Right renal pelvis (tissue), 4 donors: ENCODE measurements around the gene NPPB. TPM values are rescaled to one million over a fixed set of nuclear protein-coding genes. Genes with fewer than 3 reads are reported as not detected.
A peak's percentile ranks its signal among the peaks of the same experiment; 100 is the strongest.

Experiments used
- DNase-seq, 4 donors: peaks; one replicate each; pipeline ENCODE4 v3.0.0-alpha.2; 2013; ENCODE audit warnings: low read depth in 4 of 4, low spot score in 3 of 4, missing footprints in 1 of 4
- polyA plus RNA-seq, 4 donors: library from polyadenylated mRNA; unstranded; fragments of 120-200 nt; gene quantifications; one replicate each; pipeline ENCODE4 v1.2.1, GENCODE V29; 2013; ENCODE audit not compliant: insufficient read length in 4 of 4

Gene NPPB
- polyA plus RNA-seq, 4 donors, result 0.10 TPM; not detected in 3

DNA sequence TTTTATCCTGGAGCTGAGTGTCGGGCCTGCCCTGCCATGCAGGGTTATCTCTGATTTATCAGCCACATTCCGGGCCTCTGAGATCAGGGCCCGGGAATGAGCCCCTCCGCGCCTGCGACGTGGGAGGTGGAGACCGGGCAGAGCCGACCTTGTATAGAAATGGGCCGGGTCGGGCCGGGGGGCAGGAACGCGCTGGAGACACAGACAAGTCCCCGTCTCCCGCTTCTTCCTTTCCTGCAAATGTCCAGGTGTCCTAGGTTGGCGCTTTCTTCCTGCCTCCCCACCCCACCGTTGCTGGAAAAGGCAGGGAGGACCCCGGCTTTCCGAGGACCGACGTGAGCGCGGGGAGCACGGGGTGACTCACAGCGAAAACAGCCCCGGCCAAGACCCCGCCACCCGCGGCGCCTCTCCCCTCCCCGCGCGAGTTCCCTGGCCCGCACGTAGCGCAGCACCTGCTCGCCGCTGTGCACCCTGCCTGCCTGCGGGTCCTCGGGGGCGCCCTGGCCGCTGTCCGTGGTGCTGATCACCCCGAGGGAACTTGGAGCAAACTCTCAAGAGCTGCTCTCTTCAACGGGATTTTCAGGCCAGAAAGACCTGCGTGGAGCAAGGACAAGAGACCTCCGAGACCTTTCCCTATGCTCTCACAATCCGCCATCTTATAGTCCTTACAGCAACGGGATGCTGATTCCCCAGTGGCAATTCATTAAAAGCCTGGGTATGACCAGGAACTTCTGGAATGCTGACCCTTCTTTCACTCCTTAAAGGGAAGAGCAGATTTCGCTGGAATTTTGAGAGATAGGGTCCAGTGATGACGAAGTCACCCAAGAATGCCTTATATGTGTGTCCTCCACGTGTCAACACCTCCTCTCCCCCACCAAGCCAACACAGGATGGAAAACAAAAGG is 475 bp upstream of the NPPB start:
- DNase-seq, result peak in 3 of 4 donors; percentile 50 to 66 (median 61)

DNA sequence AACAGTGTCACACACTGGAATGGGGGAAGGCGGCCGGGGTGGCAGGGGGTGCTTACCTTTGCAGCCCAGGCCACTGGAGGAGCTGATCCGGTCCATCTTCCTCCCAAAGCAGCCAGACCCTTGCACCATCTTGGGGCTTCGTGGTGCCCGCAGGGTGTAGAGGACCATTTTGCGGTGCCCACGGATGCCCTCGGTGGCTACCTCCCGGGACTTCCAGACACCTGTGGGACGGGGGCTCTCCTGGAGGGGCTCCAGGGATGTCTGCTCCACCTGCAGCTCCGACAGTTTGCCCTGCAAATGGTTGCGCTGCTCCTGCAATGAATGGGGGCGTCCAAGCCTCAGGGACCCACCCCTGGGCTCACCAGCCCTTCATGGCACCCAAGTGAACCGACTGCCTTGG is 587 bp downstream of the NPPB start:
- no peak for DNase-seq

DNA sequence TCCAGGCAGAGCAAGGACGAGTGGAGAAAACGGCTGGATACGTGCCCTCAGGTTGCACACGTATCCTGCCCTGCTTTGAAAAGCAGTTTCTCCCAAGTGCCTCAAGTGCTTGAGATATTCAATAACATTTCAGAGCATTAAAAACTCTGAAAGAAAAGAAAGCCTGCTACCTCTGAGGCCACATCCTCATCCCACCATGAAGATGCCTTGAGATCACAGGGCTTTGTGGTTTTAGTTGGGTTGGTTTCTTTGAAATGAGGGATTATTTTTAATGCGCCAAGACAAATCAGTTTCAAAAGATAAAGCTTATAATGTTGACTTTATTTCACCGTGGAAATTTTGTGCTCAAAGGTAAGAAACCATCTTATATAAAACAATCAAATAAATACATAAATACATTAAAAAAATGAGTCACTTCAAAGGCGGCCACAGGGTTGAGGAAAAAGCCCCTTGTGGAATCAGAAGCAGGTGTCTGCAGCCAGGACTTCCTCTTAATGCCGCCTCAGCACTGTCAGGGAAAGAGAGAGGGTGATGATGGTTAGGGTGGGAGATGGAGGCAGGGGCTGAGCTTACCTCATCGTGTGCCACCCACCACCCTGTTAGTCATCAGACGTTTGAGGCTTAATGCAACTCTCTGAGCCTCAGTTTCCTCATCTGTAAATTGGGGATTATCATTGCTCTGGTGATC is 1.4 kb downstream of the NPPB start:
- DNase-seq, result no peak

DNA sequence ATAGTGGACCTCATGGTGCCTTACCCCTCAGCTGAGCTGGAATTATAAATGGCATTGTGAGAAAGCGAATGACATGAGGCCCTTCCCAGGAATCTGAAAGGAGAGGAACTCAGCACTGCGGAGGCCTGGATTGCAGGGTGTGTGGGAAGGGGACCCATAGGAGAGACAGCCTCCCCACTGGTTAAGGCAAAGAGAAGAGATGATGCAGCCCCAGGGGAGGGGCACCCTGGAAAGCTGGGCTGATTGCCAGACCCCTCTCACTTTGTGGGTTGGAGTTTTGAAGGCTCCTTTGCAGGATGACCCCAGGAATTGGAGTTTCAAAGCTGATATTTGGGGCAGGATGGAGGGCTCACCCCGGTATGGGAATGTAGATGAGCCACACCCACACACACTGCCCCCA is 2.0 kb downstream of the NPPB start:
- DNase-seq, result no peak

DNA sequence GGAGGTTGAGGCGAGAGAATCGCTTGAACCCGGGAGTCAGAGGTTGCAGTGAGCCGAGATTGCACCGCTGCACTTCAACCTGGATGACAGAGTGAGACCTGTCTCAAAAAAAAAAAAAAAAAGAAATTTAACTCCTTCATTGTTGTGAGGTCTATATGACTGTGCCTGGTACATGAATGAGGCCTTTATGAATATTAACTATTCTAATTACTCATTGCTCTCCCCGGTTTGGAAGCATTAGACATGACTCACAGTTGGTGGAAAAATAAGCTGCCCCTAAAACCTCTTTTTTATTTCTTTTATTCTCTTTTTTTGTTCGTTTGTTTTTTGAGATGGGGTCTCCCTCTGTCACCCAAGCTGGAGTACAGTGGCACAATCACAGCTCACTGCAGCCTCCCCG is 3.3 kb downstream of the NPPB start:
- no peak for DNase-seq

DNA sequence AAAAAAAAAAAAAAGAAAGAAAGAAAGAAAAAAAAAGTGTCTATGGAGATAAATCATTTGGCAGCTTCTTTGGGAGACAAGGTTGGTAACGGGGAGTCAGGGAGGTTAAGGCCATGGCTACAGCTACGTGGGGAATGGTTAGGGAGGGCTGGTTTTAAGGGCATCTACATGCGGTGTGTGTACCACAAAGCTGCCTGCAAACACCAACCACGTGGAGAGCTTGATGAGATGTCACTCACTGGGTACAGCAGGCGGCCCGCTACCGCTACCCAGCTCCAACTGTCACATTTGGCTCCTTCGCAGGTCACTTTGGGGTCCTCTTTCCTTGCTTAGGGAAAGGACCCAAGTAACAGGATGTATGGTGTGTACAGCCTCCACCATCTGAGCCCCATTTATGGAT is 4.2 kb downstream of the NPPB start:
- DNase-seq, result no peak

DNA sequence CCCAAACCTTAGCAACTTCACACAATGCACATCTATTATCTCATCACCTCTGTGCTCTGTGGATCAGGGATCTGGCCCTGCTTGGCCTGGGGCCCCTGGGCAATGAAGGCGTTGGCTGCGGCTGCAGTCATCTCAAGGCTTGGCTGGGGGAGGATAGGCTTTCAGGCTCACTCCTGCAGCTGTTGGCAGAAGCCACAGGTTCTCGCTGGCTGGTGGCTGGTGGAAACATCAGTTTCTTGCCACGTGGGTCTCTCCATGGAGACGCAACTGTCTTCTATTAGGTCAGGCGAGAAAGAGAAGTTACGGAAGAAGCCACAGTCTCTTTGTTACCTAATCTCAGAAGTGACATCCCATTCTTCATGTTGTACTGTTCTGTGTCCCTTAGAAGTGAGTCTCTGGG is 7.6 kb downstream of the NPPB start:
- no peak for DNase-seq

DNA sequence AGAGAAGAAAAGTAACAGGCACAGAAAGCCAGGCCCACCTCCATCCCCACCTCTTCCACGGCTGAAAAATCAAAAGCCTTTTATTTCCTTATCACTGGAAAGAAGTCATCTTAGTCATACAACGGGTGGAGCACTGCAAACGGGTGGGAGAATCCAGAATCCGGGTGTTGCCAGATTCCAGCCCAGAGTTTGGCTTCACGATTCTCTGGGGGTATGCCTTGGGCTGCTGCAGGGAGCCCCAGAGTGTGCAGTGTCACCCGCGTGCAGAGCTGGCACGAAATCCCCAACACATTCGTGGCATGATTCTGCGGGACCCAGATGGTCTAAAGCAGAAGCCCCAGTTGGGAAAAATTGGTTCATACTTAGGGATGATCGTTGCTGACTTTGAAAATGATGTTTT is 8.6 kb downstream of the NPPB start:
- no peak for DNase-seq

DNA sequence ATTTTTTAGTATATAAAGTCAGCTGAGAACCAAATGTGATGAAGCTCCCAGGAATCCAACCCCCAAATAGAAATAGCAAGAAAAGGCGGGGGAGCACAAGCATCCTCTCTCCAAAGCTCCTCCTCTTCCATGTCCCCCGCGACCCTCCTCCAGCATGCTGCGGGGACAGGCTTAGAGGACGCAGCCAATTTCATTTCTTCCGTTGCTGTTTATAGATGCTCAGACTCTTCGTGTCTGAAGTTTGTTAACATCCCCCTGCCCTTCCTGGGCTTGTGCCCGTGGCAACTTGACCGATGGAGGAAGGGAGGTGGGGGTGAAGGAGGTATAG is 10.4 kb downstream of the NPPB start:
- no peak for DNase-seq

DNA sequence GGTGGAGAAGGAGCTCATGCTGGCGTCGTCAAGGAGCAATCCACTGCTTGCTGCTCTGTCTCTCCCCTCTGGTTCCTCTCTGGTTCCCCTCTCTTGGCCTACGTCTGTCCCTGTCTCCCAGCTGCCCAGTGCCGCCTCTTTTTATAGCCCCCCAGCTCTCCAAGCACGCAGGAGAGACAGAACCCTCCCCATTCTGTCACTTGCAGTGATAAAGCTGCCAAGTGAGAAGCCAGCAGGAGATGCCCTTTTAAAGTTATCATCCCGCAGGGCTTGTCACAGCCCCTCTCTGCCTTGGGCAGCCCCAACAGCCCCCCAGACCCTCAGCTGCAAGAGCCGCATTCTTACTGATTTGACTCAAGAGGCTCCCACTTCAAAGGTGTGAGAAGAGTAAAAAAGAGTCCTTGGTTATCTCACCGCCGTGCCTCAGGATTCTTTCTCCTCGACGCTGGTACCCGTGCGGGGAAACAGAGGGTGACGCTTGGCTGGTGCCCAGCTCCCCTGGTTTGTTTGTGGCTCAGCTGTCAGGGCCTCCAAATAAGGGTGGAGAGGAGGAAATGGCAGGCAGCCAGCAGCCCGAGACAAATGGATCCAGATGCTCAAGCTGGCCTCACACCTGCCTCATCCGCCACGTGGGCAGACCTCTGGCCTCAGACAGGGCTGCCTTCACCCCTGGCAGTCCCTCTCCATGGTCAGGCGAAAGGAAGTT is 10.9 kb downstream of the NPPB start, which contains the start of gene NPPA:
Gene NPPA (minus strand): TSS at position 117 of the 706 bp plus-strand sequence. CDS start 99 bp downstream, at position 18.
- no peak for DNase-seq

DNA sequence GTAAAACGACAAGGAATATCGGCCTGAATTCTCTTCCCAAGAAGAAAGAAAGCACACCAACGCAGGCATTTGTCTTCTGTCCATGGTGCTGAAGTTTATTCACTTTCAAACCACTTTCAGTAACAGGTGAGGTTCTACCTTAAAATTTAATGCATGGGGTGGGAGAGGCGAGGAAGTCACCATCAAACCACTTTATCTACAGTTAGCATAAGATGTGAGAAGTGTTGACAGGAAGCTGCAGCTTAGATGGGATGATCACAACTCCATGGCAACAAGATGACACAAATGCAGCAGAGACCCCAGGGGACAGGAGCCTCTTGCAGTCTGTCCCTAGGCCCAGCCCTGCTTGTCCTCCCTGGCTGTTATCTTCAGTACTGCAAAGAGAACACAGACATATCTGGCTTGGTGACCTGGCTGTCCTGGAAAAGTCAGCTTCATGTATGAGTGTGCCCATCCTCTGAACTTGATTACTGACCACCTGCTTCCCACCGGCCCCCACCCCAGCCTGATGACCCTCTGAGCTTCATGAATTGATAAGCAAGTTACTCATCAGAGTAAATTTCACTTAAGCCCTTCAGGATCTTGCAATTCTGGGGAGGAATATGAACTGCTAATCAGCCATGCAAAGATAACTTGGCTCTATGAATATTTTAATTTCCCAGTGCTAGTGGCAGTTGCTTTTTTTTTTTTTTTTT is 13.0 kb downstream of the NPPB start:
- peak in 3 of 4 donors; percentile 30 to 44 (median 38) for DNase-seq

DNA sequence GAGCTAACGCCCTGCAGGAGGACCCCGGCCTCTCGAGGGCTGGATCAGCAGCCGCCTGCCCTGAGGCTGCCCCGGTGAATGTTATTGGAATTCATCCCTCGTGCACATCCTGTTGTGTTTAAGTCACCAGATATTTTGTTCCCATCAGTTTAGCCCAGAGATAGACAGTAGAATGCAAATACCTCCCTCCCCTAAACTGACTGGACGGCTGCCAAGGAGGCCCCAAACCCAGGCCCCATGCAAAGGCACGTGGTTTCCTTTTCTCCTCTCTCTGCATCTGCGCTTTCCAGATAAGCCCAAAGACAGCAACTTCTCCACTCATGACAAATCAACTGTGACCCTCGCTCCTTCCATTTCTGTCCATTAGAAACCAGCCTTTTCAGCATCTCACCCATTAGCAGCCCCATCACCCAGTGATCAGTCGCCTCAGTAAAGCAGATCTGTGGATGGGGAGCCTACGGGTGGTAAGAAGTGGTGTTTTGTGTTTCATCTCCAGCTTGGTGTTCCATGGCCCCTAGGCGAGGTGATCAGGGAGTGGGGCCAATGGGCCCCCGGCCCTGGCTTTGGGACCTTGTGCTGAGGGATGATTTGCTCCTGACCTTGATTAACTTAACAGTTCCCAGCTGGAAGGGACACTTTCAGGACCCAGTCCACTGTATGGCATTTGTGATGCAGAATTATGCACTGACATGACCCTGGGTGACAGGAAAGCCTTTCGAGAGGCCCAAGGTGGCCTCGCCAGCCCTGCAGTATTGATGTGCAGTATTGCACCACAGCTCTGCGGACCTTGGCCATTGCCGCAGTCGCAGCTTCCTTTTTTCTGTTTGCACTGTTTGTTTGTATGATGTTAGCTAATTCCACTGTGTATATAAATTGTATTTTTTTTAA is 16.3 kb downstream of the NPPB start:
- peak in 3 of 4 donors; percentile 12 to 15 (median 14) for DNase-seq

DNA sequence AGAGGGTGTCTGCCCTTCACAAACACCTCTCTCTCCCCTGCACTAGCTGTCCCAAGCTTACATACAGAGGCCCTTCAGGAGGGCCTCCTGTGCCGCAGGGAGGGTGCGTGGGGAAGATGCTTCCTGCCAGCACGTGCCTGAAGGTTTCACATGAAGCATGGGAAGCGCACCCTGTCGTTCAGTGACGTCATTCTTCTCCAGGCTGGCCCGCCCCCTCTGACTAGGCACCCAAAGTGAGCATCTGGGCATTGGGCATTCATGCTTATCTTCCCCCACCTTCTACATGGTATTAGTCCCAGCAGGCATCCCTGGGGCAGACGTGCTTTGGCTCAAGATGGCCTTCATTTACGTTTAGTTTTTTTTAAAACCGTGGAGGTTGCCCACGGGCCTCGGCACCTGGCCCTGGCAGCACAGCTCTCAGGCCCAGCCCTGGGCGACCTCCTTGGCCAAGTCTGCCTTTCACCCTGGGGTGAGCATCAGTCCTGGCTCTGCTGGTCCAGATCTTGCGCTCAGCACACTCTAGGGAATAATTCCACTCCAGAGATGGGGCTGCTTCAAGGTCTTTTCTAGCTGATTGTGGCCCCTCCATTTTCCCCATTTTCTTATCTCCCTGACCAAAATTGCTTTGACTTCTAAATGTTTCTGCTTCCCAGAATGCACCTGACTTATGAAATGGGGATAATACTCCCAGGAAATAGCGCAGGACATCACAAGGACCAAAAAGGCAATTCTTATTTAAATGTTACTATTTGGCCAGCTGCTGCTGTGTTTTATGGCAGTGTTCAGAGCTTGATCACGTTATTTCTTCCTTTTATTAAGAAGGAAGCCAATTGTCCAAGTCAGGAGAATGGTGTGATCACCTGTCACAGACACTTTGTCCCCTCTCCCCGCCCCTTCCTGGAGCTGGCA is 17.2 kb downstream of the NPPB start:
- DNase-seq, result no peak

DNA sequence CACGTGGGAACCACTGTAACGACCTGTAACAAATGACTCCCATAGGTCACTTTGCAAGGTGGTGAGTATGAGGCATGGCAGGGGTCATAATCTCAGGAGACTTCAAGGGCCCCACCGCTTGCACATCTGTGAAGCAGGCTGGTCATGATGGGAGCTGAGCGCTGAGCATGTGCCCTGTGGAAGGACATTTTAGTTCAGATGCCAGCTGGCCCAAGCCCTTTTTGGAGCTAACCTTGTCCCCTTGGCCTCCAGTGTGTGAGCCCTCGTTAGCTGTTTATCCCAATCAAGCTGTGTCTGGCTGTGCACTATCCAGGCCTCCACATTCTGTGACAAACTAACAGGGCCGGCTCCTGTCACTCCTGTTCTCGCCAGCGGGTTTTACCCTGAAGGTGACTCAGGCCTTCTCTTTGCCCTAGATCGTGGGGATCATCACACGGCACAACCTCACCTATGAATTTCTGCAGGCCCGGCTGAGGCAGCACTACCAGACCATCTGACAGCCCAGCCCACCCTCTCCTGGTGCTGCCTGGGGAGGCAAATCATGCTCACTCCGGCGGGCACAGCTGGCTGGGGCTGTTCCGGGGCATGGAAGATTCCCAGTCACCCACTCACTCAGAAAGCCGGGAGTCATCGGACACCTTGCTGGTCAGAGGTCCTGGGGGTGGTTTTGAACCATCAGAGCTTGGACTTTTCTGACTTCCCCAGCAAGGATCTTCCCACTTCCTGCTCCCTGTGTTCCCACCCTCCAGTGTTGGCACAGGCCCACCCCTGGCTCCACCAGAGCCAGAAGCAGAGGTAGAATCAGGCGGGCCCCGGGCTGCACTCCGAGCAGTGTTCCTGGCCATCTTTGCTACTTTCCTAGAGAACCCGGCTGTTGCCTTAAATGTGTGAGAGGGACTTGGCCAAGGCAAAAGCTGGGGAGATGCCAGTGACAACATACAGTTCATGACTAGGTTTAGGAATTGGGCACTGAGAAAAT is 18.7 kb downstream of the NPPB start:
- DNase-seq, result no peak

DNA sequence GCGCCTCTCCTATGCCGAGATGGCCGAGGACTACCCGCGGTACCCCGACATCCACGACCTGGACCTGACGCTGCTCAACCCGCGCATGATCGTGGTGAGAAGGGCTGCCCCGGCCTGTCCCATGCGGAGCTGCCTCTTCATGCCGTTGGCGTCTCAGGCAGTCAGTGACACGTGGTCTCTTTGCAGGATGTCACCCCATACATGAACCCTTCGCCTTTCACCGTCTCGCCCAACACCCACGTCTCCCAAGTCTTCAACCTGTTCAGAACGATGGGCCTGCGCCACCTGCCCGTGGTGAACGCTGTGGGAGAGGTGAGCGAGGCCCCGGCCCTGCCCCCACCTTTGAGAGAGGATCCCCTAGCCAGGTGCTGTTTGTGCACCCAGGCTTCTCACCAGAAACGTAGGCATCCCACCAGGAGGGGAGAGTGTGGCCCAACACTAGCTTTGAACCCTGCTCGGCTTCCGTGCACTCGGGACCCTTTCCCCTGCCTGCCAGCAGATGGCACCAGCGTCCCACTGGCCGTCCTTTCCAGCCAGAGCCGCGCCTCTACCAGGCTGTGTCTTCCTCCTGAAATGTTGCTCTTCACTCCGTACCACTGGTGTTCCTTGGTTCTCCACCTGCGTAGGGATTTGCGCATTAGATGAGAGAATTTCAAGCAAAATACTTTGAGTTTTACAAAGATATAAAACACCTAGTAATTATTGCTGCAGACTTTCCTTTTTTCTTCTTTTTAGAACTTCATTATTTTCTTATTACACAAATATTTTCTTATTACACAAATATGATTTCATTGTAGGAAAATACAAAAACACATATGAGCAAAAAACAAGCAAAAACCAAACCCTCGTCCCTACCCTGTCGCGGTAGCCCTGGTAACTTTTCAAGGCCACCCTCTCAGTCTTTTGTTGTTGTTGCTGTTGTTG is 20.1 kb downstream of the NPPB start:
- peak; percentile 12 to 41 (median 22) for DNase-seq

DNA sequence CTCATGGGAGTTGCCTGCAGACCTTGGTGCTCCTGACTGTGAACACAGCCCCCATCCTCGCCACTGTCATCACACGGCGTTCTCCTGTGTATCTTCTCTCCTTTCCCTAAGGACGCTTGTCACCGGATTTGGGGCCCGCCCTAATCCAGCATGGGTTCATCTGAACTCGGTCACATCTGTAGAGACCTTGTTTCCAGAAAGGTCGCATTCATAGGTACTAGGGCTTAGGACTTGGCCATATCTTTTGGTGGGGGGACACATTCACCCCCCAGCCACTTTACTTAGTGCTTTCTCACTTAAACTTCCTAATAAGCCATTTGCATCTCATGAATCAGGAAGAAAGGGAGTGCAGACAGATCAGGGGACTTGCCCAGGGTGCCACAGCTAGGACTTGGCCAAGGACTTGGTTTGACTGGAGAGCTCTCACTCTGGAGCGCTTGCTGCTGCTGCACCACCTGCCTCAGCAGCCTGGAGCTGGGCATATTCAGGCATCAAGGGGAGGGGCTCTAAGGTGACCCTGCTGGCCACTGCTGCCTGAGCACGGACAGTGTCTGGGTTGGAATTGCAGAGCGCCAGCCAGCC is 20.9 kb downstream of the NPPB start:
- no peak for DNase-seq
